ENCODE measurements around the gene TSPEAR. TPM values are rescaled to one million over a fixed set of nuclear protein-coding genes. Genes with fewer than 3 reads are reported as not detected.

Gene TSPEAR
- total and polyA plus RNA-seq, 9 of the 15 experiments (the other 6 are each of a cell fraction or from before 2014, with no cell fraction given), result not detected

GRCh38 chr21:44699502-44700001 lies 11.8 kb downstream of the TSPEAR start:
- intact Hi-C loops (cut with micrococcal nuclease), result no loop called here
- FAIRE-seq, result no peak
- 0 out of 5 replicates have a peak, but pooled peaks cover 0 to 7% of the 10 kb centered on the region in 2 experiments for H3K4me1 ChIP-seq (replicated peaks in 1 of 2; ENCODE audit: control insufficient read depth in 2 of 2, insufficient read depth in 2 of 2, low read length in 2 of 2)
- ChIA-PET CTCF (ENCODE audit: low intra/inter-chr PET ratio) (no interaction called here), POLR2A (interaction anchor here (1.1 to 1.2 kb wide), 2 partner anchors 9 to 27 kb away, joined by 3 read pairs; no protein-coding TSS in a partner anchor)
- H3K27me3 ChIP-seq (ENCODE audit: control insufficient read depth in 2 of 2, insufficient read depth in 2 of 2, low read length in 2 of 2), result peaks cover 46 to 92% of the 10 kb centered on the region in 2 experiments
- H3K4me3 ChIP-seq, result no peak overlapping the region
- H2AFZ ChIP-seq (ENCODE audit: low read depth, low read length), result no peak overlapping the region
- H4K20me1 ChIP-seq (replicated peaks; ENCODE audit: control insufficient read depth, insufficient read depth, low read length), result no peaks in the 10 kb centered on the region; the same call in 1 of the 2 replicates
- in situ Hi-C loops (cut with MboI), result no loop called here
- no peaks in the 10 kb centered on the region for H3K79me2 ChIP-seq (ENCODE audit: control insufficient read depth, insufficient read depth, low read length)
- TF ChIP-seq EP400 (IDR thresholded peaks at IDR 0.05) (no peak), MCM2 (IDR thresholded peaks at IDR 0.05; ENCODE audit: low read depth) (no peak), CBX5 (IDR thresholded peaks at IDR 0.05; ENCODE audit: borderline replicate concordance, low read depth) (no peak), HNRNPK (IDR thresholded peaks at IDR 0.05; ENCODE audit: low read depth, low read length, poor library complexity, severe bottlenecking) (no peak), MBD1 (CRISPR knock-in tag; IDR thresholded peaks at IDR 0.05) (no peak), USF2 (CRISPR knock-in tag; IDR thresholded peaks at IDR 0.05) (no peak), RFX5 (IDR thresholded peaks at IDR 0.05; ENCODE audit: low read depth, low read length) (no peak), SNIP1 (IDR thresholded peaks at IDR 0.05; ENCODE audit: low read depth) (no peak), ATF7 (IDR thresholded peaks at IDR 0.05) (no peak), BACH1 (tag; IDR thresholded peaks at IDR 0.05) (no peak), BRF2 (IDR thresholded peaks at IDR 0.05; ENCODE audit: borderline replicate concordance, insufficient read depth, insufficient read length) (no peak), ARID1B (IDR thresholded peaks at IDR 0.05) (no peak), XRCC4 (IDR thresholded peaks at IDR 0.05; ENCODE audit: extremely low read depth, insufficient read depth, insufficient read length) (no peak)
- H3K9me1 ChIP-seq (ENCODE audit: control insufficient read depth, insufficient read depth, low read length), result peaks cover 3% of the 10 kb centered on the region
- no peaks in the 10 kb centered on the region for H3K9me3 ChIP-seq (replicated peaks; ENCODE audit: control insufficient read depth, insufficient read depth, low read depth, low read length)
- 2% methylated on average over 16 of the region's 17 CpGs for WGBS (ENCODE audit: insufficient coverage, low coverage, missing lambda C conversion rate)
- no TSS peak for BruUV-seq (replicated peaks)
- ATAC-seq, result peak; percentile 20; the same call in 1 of the 3 replicates
- DNase-seq (ENCODE audit: extremely low read depth in 1 of 4, low spot score in 3 of 4), result peak in 1 of 4 experiments; percentile 4
- H3K9ac ChIP-seq (ENCODE audit: insufficient read depth in 1 of 2, low read depth in 2 of 2, low read length in 2 of 2), result no peak overlapping the region; a peak in 1 of 4 replicates
- no peaks in the 10 kb centered on the region for H3K36me3 ChIP-seq (ENCODE audit: control insufficient read depth, insufficient read depth, low read length)
- H3K27ac ChIP-seq (ENCODE audit: extremely low read depth, low read depth, low read length), result no peak overlapping the region
- no peak overlapping the region for H3K4me2 ChIP-seq (ENCODE audit: insufficient read depth, low read length)
